Naive B cell (primary cell): ENCODE results near the gene VEGFA. TPM values are rescaled to one million over a fixed set of nuclear protein-coding genes. Genes with fewer than 3 reads are reported as not detected.

Experiments
- ATAC-seq, 2 donors: fragments of 150-1000 bp; cut with Tn5 transposase; 2 replicates each; pipeline ENCODE4 v1.10.0; 2021; ENCODE audit warnings: low read depth in 2 of 2, mild to moderate bottlenecking in 2 of 2, moderate library complexity in 2 of 2
- DNase-seq: peaks from one replicate; pipeline ENCODE4 v3.0.0; 2022
- H3K27ac Mint-ChIP-seq, 6 donors: one replicate each; pipeline ENCODE4 v1.8.0; 2020 to 2022; ENCODE audit warnings: mild to moderate bottlenecking in 6 of 6, mixed read lengths in 6 of 6, moderate library complexity in 5 of 6, inconsistent platforms in 2 of 6
- H3K27me3 Mint-ChIP-seq, 3 donors: one replicate each; pipeline ENCODE4 v1.8.0; 2021 to 2022; ENCODE audit warnings: mixed read lengths in 3 of 3, mild to moderate bottlenecking in 1 of 3
- H3K36me3 Mint-ChIP-seq, 2 donors: one replicate each; pipeline ENCODE4 v1.8.0; 2020 to 2022; ENCODE audit warnings: mixed read lengths in 2 of 2, inconsistent platforms in 1 of 2, mild to moderate bottlenecking in 1 of 2
- H3K4me1 Mint-ChIP-seq, 3 donors: one replicate each; pipeline ENCODE4 v1.8.0; 2020 to 2022; ENCODE audit warnings: mixed read lengths in 3 of 3, inconsistent platforms in 1 of 3, mild to moderate bottlenecking in 1 of 3, moderate library complexity in 1 of 3
- H3K4me3 Mint-ChIP-seq, 8 donors: one replicate each; pipeline ENCODE4 v1.8.0; 2020 to 2022; ENCODE audit warnings: mild to moderate bottlenecking in 8 of 8, mixed read lengths in 8 of 8, moderate library complexity in 8 of 8, inconsistent platforms in 2 of 8
- H3K9me3 Mint-ChIP-seq, 7 donors: one replicate each; pipeline ENCODE4 v1.8.0; 2020 to 2022; ENCODE audit warnings: mixed read lengths in 7 of 7, mild to moderate bottlenecking in 5 of 7, inconsistent platforms in 2 of 7, moderate library complexity in 1 of 7
- polyA plus RNA-seq, 6 donors: library from polyadenylated mRNA; unstranded; fragments of 300-500 nt; fragmentation: Illumina TruSeq; gene quantifications; one replicate each; pipeline ENCODE4 v1.2.3, GENCODE V29; 2021; ENCODE audit warnings: low read depth in 6 of 6

The VEGFA gene
- polyA plus RNA-seq, 6 donors from 2014 or later = 0.08 to 0.70 (median 0.41) TPM; not detected in 2

DNA sequence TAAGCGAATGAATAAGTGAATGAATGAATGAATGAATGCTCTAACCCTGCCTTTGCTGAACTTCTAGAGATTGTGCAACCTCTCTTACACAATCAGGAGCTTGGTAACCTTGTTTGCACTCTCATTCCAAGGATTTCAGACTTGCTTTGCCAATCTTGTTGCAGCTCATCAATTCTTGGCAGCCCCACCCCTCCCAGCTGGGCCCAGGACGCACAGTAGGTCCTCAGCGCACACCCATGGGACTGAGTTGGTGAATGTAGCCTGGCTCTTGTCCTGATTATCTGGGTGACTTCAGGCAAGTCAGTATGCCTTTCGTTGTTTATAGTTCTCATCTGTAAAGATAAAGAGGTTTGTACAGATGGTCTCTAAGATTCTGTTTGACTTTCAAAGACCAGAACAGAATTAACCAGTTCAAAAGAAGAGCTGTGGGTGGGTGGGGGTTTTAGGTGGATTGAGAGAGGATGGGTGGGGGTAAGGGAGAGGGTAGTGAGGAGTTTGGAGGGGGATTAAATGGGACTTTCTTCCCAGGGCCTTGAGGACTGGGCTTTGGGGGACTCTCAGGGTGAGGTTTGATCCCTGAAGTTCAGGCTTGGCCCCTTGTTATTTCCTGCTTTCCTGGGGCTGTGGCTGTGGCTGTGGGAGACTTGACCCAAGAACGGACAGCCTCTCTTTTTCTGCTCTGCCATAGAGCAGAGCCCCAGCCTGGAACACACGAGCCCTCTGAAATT lies 33.2 kb downstream of the VEGFA start:
- Mint-ChIP-seq H3K27ac (no peak overlapping the region), H3K4me1 (peaks cover 8 to 16% (median 8%) of the 10 kb centered on the region in 3 donors), H3K9me3 (no peaks in the 10 kb centered on the region), H3K36me3 (no peaks in the 10 kb centered on the region), H3K27me3 (peaks cover 0 to 6% (median 0%) of the 10 kb centered on the region in 3 donors), H3K4me3 (no peak overlapping the region)
- DNase-seq (no peak), ATAC-seq (no peak)

GRCh38 chr6:43803783-43804549 lies 34.0 kb downstream of the VEGFA start:
- H3K4me1 Mint-ChIP-seq = peaks cover 4 to 16% (median 8%) of the 10 kb centered on the region in 3 donors

GRCh38 chr6:43804550-43805223 lies 34.7 kb downstream of the VEGFA start:
- H3K36me3 Mint-ChIP-seq = no peaks in the 10 kb centered on the region
- no peak for ATAC-seq
- no peak for DNase-seq
- no peaks in the 10 kb centered on the region for H3K9me3 Mint-ChIP-seq
- no peak overlapping the region for H3K4me3 Mint-ChIP-seq
- H3K27me3 Mint-ChIP-seq = peaks cover 0 to 6% (median 0%) of the 10 kb centered on the region in 3 donors
- H3K4me1 Mint-ChIP-seq = peaks cover 3 to 10% (median 4%) of the 10 kb centered on the region in 3 donors
- peak overlapping the region in 1 of 6 donors; percentile 24 for H3K27ac Mint-ChIP-seq

More at GRCh38 chr6:43803783-43804549, 34.0 kb downstream of the VEGFA start:
- no peak overlapping the region for H3K27ac Mint-ChIP-seq
- DNase-seq (no peak), ATAC-seq (no peak)
- no peaks in the 10 kb centered on the region for H3K36me3 Mint-ChIP-seq
- H3K9me3 Mint-ChIP-seq = no peaks in the 10 kb centered on the region
- no peak overlapping the region for H3K4me3 Mint-ChIP-seq
- peaks cover 0 to 6% (median 0%) of the 10 kb centered on the region in 3 donors for H3K27me3 Mint-ChIP-seq

DNA sequence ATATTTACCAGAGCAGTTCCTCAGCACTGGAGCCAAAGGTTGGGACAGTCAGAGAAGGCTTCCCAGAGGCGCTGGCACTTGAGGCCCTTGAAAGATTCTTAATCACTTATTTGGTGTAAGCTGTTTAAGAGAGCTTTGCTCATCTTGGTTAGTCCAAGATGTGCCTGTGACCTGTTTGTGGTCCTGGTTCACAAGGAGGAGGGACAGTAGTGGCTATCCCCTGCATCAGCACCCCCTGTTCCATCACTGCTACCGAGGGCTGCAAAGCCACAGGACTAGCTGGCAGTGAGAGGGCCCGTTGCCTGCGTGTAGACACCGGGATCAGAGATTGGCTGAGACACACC lies 35.7 kb downstream of the VEGFA start:
- DNase-seq (no peak), ATAC-seq (no peak)
- peaks cover 0 to under 1% (median 0%) of the 10 kb centered on the region in 3 donors for H3K4me1 Mint-ChIP-seq

DNA sequence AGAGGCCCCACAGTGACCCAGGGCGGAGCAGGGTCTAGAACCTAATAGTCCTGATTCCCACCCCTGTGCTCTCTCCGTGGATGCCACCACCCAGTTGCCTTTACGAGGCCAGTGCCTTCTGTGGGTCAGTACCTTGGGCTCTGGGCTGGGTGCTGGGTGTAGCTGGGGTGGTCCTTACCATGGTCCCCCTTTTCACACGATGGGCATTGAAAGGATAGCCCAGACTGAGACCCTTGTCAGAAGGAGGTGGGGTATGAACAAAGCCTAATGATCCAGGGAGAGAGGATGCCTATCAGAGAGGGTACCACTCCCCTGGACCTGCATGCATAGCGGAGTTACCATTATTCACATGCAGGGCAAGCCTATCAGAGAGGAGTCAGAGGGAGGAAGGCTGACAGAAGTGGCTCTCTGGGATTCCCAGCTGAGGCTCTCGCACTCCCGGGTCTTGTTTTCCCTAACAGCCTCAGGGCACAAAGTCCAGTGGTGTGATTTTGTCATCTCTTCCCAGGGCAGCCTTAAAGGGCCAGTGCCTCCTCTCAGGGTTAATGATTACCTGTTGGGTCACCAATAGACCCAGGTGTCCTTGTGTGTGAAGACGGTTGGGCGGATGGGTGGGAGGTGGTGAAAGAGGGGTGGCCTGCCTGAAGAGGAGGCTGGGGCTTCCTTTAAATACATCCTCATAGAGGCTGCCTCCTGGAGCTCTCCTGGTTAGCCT lies 36.2 kb downstream of the VEGFA start:
- ATAC-seq (no peak), DNase-seq (no peak)
- no peaks in the 10 kb centered on the region for H3K4me1 Mint-ChIP-seq
- H3K27me3 Mint-ChIP-seq = peaks cover 0 to 6% (median 0%) of the 10 kb centered on the region in 3 donors
- H3K4me3 Mint-ChIP-seq = no peak overlapping the region
- no peaks in the 10 kb centered on the region for H3K36me3 Mint-ChIP-seq
- no peak overlapping the region for H3K27ac Mint-ChIP-seq
- no peaks in the 10 kb centered on the region for H3K9me3 Mint-ChIP-seq

More for the DNA sequence above, 35.7 kb downstream of the VEGFA start:
- H3K4me3 Mint-ChIP-seq = no peak overlapping the region
- peaks cover 0 to 6% (median 0%) of the 10 kb centered on the region in 3 donors for H3K27me3 Mint-ChIP-seq
- H3K27ac Mint-ChIP-seq = no peak overlapping the region
- H3K9me3 Mint-ChIP-seq = no peaks in the 10 kb centered on the region
- H3K36me3 Mint-ChIP-seq = no peaks in the 10 kb centered on the region

DNA sequence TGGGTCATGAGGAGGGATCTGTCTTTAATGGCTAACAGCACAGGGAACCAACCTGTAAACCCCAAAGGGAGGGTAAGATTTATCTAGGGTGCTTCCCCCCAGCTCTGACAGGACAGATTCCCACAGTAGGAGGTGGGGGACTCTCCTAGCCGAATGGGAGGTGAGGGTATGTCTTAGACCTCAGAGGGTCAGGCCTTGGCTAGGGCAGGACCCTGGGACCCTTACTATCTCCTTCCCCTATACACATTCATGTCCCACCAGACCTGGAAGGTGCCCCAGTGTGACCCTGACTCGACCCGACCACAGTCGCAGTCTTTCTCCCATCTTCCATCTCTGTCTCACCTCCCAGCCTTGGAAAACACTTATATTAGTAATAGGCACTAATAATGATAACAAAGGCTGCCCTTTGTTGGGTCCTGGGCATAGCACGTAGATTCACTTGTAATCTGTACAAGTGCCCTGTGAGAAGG lies 36.8 kb downstream of the VEGFA start:
- Mint-ChIP-seq H3K4me3 (no peak overlapping the region), H3K4me1 (no peaks in the 10 kb centered on the region), H3K9me3 (no peaks in the 10 kb centered on the region), H3K27ac (no peak overlapping the region), H3K36me3 (no peaks in the 10 kb centered on the region), H3K27me3 (peaks cover 0 to 11% (median 5%) of the 10 kb centered on the region in 3 donors)
- no peak for ATAC-seq
- DNase-seq = no peak

DNA sequence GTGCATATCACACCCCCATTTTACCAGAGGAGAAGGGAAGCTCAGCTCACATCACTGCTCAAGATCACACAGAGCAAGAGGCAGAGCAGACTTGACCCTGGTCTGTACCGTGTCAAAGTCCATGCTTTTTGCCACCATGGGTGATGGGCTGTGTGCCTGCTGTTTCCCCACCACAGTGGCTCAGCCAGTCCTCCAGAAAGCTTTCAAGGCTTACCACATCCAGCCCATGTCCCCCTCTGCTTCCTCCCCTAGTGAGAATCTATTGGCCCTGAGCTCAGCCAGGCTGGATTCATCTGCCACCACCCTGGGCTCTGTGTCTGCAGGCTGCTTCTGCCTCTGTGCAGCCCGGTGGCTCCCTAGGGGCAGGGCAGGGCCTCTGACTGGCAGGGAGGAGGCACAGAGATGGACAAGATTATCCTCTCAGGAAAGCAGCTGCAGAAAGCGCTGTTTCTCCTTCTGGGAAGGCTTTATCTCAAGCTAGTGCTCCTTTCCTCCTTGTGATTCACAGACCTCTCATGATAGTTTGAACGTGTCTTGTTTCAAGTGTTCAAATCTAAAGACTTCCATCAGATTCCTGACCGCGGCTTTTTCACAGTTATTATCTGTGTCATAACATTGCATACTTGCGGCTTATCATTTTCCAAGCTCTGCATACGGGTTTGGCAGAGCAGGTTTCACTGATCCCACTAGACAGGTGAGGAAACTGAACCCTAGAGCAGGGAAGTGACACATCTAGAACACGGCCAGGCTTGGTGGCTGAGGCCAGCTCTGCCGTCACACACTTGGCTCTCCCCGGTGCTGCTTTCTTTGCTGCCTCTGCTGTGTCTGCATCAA lies 37.4 kb downstream of the VEGFA start:
- Mint-ChIP-seq H3K27me3 (peaks cover 0 to 15% (median 5%) of the 10 kb centered on the region in 3 donors), H3K9me3 (no peaks in the 10 kb centered on the region), H3K27ac (no peak overlapping the region), H3K4me1 (no peaks in the 10 kb centered on the region), H3K4me3 (no peak overlapping the region), H3K36me3 (no peaks in the 10 kb centered on the region)
- no peak for DNase-seq
- ATAC-seq = no peak

- H3K4me1 Mint-ChIP-seq = peaks cover 0 to 4% (median 0%) of the 10 kb centered on the region in 3 donors
- no peak overlapping the region for H3K4me3 Mint-ChIP-seq
- H3K27ac Mint-ChIP-seq = no peak overlapping the region
- no peak for DNase-seq
- H3K36me3 Mint-ChIP-seq = no peaks in the 10 kb centered on the region
- ATAC-seq = no peak
- no peaks in the 10 kb centered on the region for H3K9me3 Mint-ChIP-seq
- H3K27me3 Mint-ChIP-seq = peaks cover 0 to 15% (median 5%) of the 10 kb centered on the region in 3 donors
Observed at GRCh38 chr6:43808412-43808811, 38.4 kb downstream of the VEGFA start.

- no peak overlapping the region for H3K4me3 Mint-ChIP-seq
- peaks cover 0 to 4% (median 0%) of the 10 kb centered on the region in 3 donors for H3K4me1 Mint-ChIP-seq
- peaks cover 0 to 15% (median 10%) of the 10 kb centered on the region in 3 donors for H3K27me3 Mint-ChIP-seq
- no peak for ATAC-seq
- no peak overlapping the region for H3K27ac Mint-ChIP-seq
- no peak for DNase-seq
- no peaks in the 10 kb centered on the region for H3K9me3 Mint-ChIP-seq
- H3K36me3 Mint-ChIP-seq = no peaks in the 10 kb centered on the region
Observed at GRCh38 chr6:43809417-43810305, 39.6 kb downstream of the VEGFA start.

DNA sequence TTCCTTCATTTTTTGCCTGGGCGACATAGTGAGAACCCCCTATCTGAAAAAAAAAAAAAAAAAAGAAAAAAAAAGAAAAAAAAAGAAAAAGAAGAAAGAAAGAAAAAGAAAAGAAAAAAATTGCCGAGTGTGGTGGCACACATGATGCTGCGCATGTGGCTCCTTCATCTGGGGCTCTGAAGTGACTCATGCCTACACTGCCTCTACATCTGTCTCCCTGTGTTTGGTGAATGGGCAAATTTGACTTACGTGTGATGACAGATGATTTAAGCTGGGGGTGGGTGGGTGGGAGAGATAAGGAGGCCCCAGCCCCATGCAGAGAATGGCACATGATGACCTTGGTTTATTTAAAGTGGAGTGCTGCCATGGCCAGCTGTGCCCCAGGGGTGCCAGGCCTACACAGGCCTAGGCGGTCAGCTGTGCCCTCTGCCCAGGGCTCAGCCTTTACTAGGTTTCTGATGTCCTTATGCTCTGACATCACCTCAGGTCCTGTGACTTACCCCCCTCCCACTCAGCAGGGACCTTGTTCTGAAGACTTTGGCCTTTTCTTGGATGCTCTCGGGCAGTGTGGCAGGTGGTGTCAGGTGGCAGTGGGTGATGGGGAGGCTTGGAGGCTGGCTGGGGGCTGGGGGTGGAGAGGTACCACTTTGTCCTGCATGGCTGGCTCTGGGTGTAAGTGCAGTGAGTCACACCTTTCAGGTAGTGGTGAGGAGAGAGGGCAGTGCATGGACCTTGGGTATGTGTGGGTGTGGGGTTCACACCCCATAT lies 41.1 kb downstream of the VEGFA start:
- H3K4me1 Mint-ChIP-seq = peaks cover 0 to 4% (median 0%) of the 10 kb centered on the region in 3 donors
- no peak for DNase-seq
- no peaks in the 10 kb centered on the region for H3K9me3 Mint-ChIP-seq
- no peaks in the 10 kb centered on the region for H3K36me3 Mint-ChIP-seq
- no peak overlapping the region for H3K4me3 Mint-ChIP-seq
- peaks cover 0 to 16% (median 10%) of the 10 kb centered on the region in 3 donors for H3K27me3 Mint-ChIP-seq
- no peak for ATAC-seq
- H3K27ac Mint-ChIP-seq = peak overlapping the region in 2 of 6 donors; percentile 65 to 66

DNA sequence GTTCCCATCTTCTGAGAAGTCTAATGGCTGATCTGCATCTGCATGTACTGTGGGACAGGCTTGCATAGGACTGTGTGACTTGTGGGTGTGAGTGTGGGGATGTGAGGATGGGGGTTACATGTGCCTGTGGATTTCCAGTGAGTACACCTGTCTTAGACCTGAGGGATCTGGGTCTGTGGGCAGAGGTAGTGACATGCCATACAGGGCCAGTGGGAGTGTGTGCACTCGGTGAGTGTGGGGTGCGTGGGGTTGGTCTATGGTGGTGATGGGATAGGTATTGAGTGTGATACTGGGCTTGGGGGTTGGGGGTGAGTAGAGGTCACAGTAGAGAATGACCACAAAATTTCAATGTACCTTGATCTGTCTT lies 41.7 kb downstream of the VEGFA start:
- Mint-ChIP-seq H3K27me3 (peaks cover 0 to 21% (median 10%) of the 10 kb centered on the region in 3 donors), H3K27ac (peak overlapping the region in 1 of 6 donors; percentile 87), H3K9me3 (no peaks in the 10 kb centered on the region), H3K4me3 (no peak overlapping the region), H3K4me1 (peaks cover 0 to 4% (median 0%) of the 10 kb centered on the region in 3 donors), H3K36me3 (no peaks in the 10 kb centered on the region)
- ATAC-seq = no peak
- DNase-seq = no peak
